H9 (cell line): ENCODE results near the gene ODC1. TPM values are rescaled to one million over a fixed set of nuclear protein-coding genes. Genes with fewer than 3 reads are reported as not detected.
A peak's percentile ranks its signal among the peaks of the same experiment; 100 is the strongest.

Experiments used
- DNase-seq: peaks from one replicate; pipeline ENCODE4 v3.0.0-alpha.2; 2017
- H2AFZ ChIP-seq: one replicate; pipeline ENCODE4 v1.6.1; 2013; ENCODE audit warnings: mild to moderate bottlenecking, low read length, control low read depth, moderate library complexity
- H2AK5ac ChIP-seq: 2 replicates; pipeline ENCODE4 v1.6.1; 2013; ENCODE audit warnings: low read length, control low read depth, mixed read lengths; ENCODE audit not compliant: insufficient read length
- H2BK120ac ChIP-seq: one replicate; pipeline ENCODE4 v1.6.1; 2013; ENCODE audit warnings: low read depth, mild to moderate bottlenecking, low read length, control low read depth, inconsistent platforms; ENCODE audit not compliant: poor library complexity, severe bottlenecking
- H2BK12ac ChIP-seq: 2 replicates; pipeline ENCODE4 v1.6.1; 2013; ENCODE audit warnings: low read length, control low read depth, mixed read lengths, low read depth; ENCODE audit not compliant: insufficient read length
- H2BK15ac ChIP-seq: 2 replicates; pipeline ENCODE4 v1.6.1; 2013; ENCODE audit warnings: low read depth, low read length, control low read depth
- H2BK20ac ChIP-seq: one replicate; pipeline ENCODE4 v1.6.1; 2013; ENCODE audit warnings: low read depth, mild to moderate bottlenecking, low read length, control low read depth, inconsistent platforms; ENCODE audit not compliant: poor library complexity, severe bottlenecking
- H2BK5ac ChIP-seq: 2 replicates; pipeline ENCODE4 v1.6.1; 2013; ENCODE audit warnings: low read length, control low read depth, mixed read lengths; ENCODE audit not compliant: insufficient read length
- H3K14ac ChIP-seq: 2 replicates; pipeline ENCODE4 v1.6.1; 2013; ENCODE audit warnings: low read length, control low read depth; ENCODE audit not compliant: insufficient read depth
- H3K18ac ChIP-seq: 2 replicates; pipeline ENCODE4 v1.6.1; 2013; ENCODE audit warnings: low read depth, mild to moderate bottlenecking, mixed read lengths, low read length, control low read depth; ENCODE audit not compliant: insufficient read length
- H3K23ac ChIP-seq: 2 replicates; pipeline ENCODE4 v1.6.1; 2013; ENCODE audit warnings: low read length, control low read depth, mixed read lengths, low read depth; ENCODE audit not compliant: insufficient read length
- H3K23me2 ChIP-seq: 2 replicates; pipeline ENCODE4 v1.6.1; 2013; ENCODE audit warnings: low read depth, mild to moderate bottlenecking, mixed read lengths, low read length, control low read depth; ENCODE audit not compliant: insufficient read length, poor library complexity, severe bottlenecking
- H3K27ac ChIP-seq: 2 replicates; pipeline ENCODE4 v1.5.1; 2013; ENCODE audit warnings: low read length, control low read depth, mixed read lengths, low read depth; ENCODE audit not compliant: insufficient read length
- H3K27me3 ChIP-seq: 2 replicates; pipeline ENCODE4 v1.6.1; 2013; ENCODE audit warnings: low read length, control low read depth, inconsistent platforms; ENCODE audit not compliant: insufficient read depth
- H3K4ac ChIP-seq: 2 replicates; pipeline ENCODE4 v1.6.1; 2013; ENCODE audit warnings: low read depth, mild to moderate bottlenecking, control low read depth, inconsistent platforms, low read length, moderate library complexity
- H3K4me1 ChIP-seq: 2 replicates; pipeline ENCODE4 v1.6.1; 2013; ENCODE audit warnings: low read length, control low read depth, inconsistent platforms; ENCODE audit not compliant: insufficient read depth
- H3K4me2 ChIP-seq: 2 replicates; pipeline ENCODE4 v1.6.1; 2013; ENCODE audit warnings: low read length, control low read depth, mixed read lengths; ENCODE audit not compliant: insufficient read length, insufficient read depth
- H3K56ac ChIP-seq: 2 replicates; pipeline ENCODE4 v1.6.1; 2013; ENCODE audit warnings: low read depth, mild to moderate bottlenecking, mixed read lengths, low read length, control low read depth; ENCODE audit not compliant: insufficient read length
- H3K79me1 ChIP-seq: 2 replicates; pipeline ENCODE4 v1.6.1; 2013; ENCODE audit warnings: low read depth, mild to moderate bottlenecking, moderate library complexity, low read length, control low read depth, inconsistent platforms; ENCODE audit not compliant: insufficient read depth, poor library complexity, severe bottlenecking
- H3K79me2 ChIP-seq: 2 replicates; pipeline ENCODE4 v1.6.1; 2013; ENCODE audit warnings: low read length, control low read depth, inconsistent platforms; ENCODE audit not compliant: insufficient read depth
- H3K9ac ChIP-seq: 2 replicates; pipeline ENCODE4 v1.6.1; 2013; ENCODE audit warnings: low read length, control low read depth, mixed read lengths; ENCODE audit not compliant: insufficient read length; ENCODE audit errors: extremely low read depth
- H3K9me3 ChIP-seq: one replicate; pipeline ENCODE4 v1.6.1; 2013; ENCODE audit warnings: low read depth, low read length, inconsistent platforms; ENCODE audit not compliant: control insufficient read depth
- H3T11ph ChIP-seq: one replicate; pipeline ENCODE4 v1.6.1; 2013; ENCODE audit warnings: mild to moderate bottlenecking, low read length, control low read depth, inconsistent platforms
- H4K20me1 ChIP-seq: one replicate; pipeline ENCODE4 v1.6.1; 2013; ENCODE audit not compliant: control insufficient read depth, insufficient read length, insufficient read depth
- H4K5ac ChIP-seq: 2 replicates; pipeline ENCODE4 v1.6.1; 2013; ENCODE audit warnings: low read depth, mild to moderate bottlenecking, mixed read lengths, low read length, control low read depth; ENCODE audit not compliant: insufficient read length
- H4K8ac ChIP-seq: replicated peaks from 2 replicates; pipeline ENCODE4 v1.6.1; 2013; ENCODE audit warnings: low read length, control low read depth, mixed read lengths, low read depth; ENCODE audit not compliant: insufficient read length
- H4K91ac ChIP-seq: 2 replicates; pipeline ENCODE4 v1.6.1; 2013; ENCODE audit warnings: low read depth, mild to moderate bottlenecking, moderate library complexity, mixed read lengths, low read length, control low read depth; ENCODE audit not compliant: insufficient read length
- H3K27ac Mint-ChIP-seq, 3 experiments: 2 replicates in 2 of 3; 3 replicates in 1 of 3; pipeline ENCODE4 v1.8.0; 2020 to 2021; ENCODE audit warnings: mixed read lengths in 3 of 3, mild to moderate bottlenecking in 1 of 3, moderate library complexity in 1 of 3
- H3K27me3 Mint-ChIP-seq: 2 replicates; pipeline ENCODE4 v1.8.0; 2021; ENCODE audit warnings: low read depth, mild to moderate bottlenecking, moderate library complexity, mixed read lengths
- H3K36me3 Mint-ChIP-seq, 3 experiments: 2 replicates in 2 of 3; 3 replicates in 1 of 3; pipeline ENCODE4 v1.8.0; 2020 to 2021; ENCODE audit warnings: low read depth in 3 of 3, mixed read lengths in 3 of 3; ENCODE audit not compliant: insufficient read depth in 1 of 3
- H3K4me1 Mint-ChIP-seq, 2 experiments: 2 replicates each; pipeline ENCODE4 v1.8.0; 2020; ENCODE audit warnings: mixed read lengths in 2 of 2
- H3K4me3 Mint-ChIP-seq, 2 experiments: 2 replicates in 1 of 2; 3 replicates in 1 of 2; pipeline ENCODE4 v1.8.0; 2020 to 2021; ENCODE audit warnings: mild to moderate bottlenecking in 2 of 2, mixed read lengths in 2 of 2, moderate library complexity in 1 of 2
- H3K9me3 Mint-ChIP-seq, 2 experiments: 2 replicates in 1 of 2; 3 replicates in 1 of 2; pipeline ENCODE4 v1.8.0; 2020; ENCODE audit warnings: mild to moderate bottlenecking in 2 of 2, mixed read lengths in 2 of 2, moderate library complexity in 1 of 2
- WGBS: extraction: QIAGEN DNeasy Blood & Tissue Kit; methylation state at CpG from one replicate; pipeline ENCODE4 v1.1.7; 2013; ENCODE audit warnings: missing lambda C conversion rate, low lambda C conversion rate, mixed read lengths; ENCODE audit not compliant: insufficient read length; ENCODE audit errors: extremely low coverage; 5-methylcytosine and 5-hydroxymethylcytosine counted together
- total RNA-seq: library from RNA; stranded (reverse); gene quantifications from 2 replicates; pipeline ENCODE4 v1.2.1, GENCODE V29; 2021
- TF ChIP-seq, protein P1 (sequence below): fragments of 200-600 bp; sonication (generic); conservative IDR thresholded peaks from 3 replicates; pipeline ENCODE4 v1.8.0; 2021; ENCODE audit warnings: antibody characterized with exemption, mild to moderate bottlenecking

Gene ODC1
- total RNA-seq, 1 experiment from 2014 or later = 48.3 TPM

DNA sequence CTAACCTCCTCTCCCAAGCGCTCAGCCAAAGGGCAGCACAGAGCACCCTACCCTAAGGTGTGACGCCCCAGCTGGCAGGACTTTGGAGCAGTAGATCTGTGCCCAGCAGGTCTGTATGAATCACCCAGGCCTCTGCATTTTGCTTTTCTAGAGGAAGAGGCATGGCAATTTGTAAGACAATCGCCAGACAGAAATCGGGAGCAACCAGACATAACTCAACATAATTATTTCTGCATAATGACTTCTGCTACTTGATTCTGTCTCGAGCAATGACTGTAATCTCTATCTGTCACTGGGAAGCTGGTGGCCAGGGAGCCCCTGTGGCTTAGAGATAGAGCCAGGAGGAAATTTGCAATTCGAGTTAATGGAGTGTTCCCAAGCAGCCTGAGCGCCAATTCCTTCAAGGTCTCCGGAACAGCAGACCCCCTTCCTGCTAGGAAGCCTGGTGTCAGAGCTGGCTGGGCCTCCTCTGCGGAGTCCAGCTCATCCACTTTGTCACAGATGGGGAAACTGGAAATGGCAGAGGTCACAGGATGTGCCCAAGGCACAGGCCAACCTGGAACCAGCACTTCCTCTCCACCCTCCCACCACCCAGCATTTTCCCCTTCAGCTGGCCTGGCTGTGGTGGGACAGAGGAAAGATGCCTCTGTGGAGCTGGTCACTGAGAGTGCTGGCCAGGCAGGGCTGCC is 55.0 kb downstream of the ODC1 start:
- H3K4ac ChIP-seq = no peak overlapping the region
- no CpG with 5 or more reads among the region's 9 CpGs for WGBS

More for the DNA sequence above, 55.0 kb downstream of the ODC1 start:
- Histone ChIP-seq H4K20me1 (no peaks in the 10 kb centered on the region), H3K79me1 (no peaks in the 10 kb centered on the region), H3K4me1 (peaks cover 6% of the 10 kb centered on the region; the same call in 1 of the 2 replicates), H4K5ac (no peak overlapping the region), H2AK5ac (no peak overlapping the region), H3K14ac (no peak overlapping the region), H2AFZ (no peak overlapping the region), H2BK12ac (no peak overlapping the region), H3K23me2 (no peaks in the 10 kb centered on the region), H3K56ac (no peak overlapping the region), H3K9me3 (no peaks in the 10 kb centered on the region), H3K27ac (no peak overlapping the region), H3K79me2 (no peaks in the 10 kb centered on the region), H3T11ph (no peak overlapping the region), H3K23ac (no peak overlapping the region), H2BK120ac (no peak overlapping the region), H3K18ac (no peak overlapping the region), H2BK20ac (no peak overlapping the region), H3K27me3 (no peaks in the 10 kb centered on the region; the same call in 1 of the 2 replicates), H4K91ac (no peak overlapping the region), H4K8ac (no peak overlapping the region), H2BK5ac (no peak overlapping the region), H3K4me2 (peak overlapping the region; percentile 14), H2BK15ac (no peak overlapping the region), H3K9ac (no peak overlapping the region)
- peak; percentile 45 for DNase-seq
- TF ChIP-seq, protein P1, sequence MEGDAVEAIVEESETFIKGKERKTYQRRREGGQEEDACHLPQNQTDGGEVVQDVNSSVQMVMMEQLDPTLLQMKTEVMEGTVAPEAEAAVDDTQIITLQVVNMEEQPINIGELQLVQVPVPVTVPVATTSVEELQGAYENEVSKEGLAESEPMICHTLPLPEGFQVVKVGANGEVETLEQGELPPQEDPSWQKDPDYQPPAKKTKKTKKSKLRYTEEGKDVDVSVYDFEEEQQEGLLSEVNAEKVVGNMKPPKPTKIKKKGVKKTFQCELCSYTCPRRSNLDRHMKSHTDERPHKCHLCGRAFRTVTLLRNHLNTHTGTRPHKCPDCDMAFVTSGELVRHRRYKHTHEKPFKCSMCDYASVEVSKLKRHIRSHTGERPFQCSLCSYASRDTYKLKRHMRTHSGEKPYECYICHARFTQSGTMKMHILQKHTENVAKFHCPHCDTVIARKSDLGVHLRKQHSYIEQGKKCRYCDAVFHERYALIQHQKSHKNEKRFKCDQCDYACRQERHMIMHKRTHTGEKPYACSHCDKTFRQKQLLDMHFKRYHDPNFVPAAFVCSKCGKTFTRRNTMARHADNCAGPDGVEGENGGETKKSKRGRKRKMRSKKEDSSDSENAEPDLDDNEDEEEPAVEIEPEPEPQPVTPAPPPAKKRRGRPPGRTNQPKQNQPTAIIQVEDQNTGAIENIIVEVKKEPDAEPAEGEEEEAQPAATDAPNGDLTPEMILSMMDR = no peak
- Mint-ChIP-seq H3K27me3 (no peaks in the 10 kb centered on the region), H3K9me3 (no peaks in the 10 kb centered on the region), H3K27ac (no peak overlapping the region), H3K4me1 (peaks cover 21 to 22% of the 10 kb centered on the region in 2 experiments), H3K36me3 (no peaks in the 10 kb centered on the region), H3K4me3 (no peak overlapping the region)
